K562 (cell line): ENCODE measurements around the gene RNF181. TPM values are rescaled to one million over a fixed set of nuclear protein-coding genes. Genes with fewer than 3 reads are reported as not detected.

Experiments
- CHD2 ChIP-seq: IDR thresholded peaks from 2 replicates; pipeline ENCODE4 v1.6.1; 2011; ENCODE audit warnings: low read depth, low read length
- ESRRA ChIP-seq: fragments of 450-650 bp; IDR thresholded peaks from 2 replicates; pipeline ENCODE4 v1.6.1; 2014; ENCODE audit warnings: low read depth, mild to moderate bottlenecking, moderate library complexity, borderline replicate concordance
- JUND ChIP-seq, 2 experiments: IDR thresholded peaks; 2 replicates in 1 of 2; 3 replicates in 1 of 2; pipeline ENCODE4 v1.6.1; 2011; ENCODE audit warnings: borderline replicate concordance in 2 of 2, low read depth in 2 of 2, low read length in 2 of 2, improper control_type of control experiment in 1 of 2, missing biosample characterization in 1 of 2, missing genetic modification characterization in 1 of 2, missing genetic modification reagents in 1 of 2
- MEF2A ChIP-seq: IDR thresholded peaks from 2 replicates; pipeline ENCODE4 v1.6.1; 2011; ENCODE audit warnings: low read depth, mild to moderate bottlenecking, low read length, moderate library complexity; ENCODE audit not compliant: control insufficient read depth
- RCOR1 ChIP-seq, 2 experiments: IDR thresholded peaks; 2 replicates each; pipeline ENCODE4 v1.6.1; 2012; ENCODE audit warnings: low read depth in 2 of 2, low read length in 2 of 2, borderline replicate concordance in 1 of 2, improper control_type of control experiment in 1 of 2
- TRIM24 ChIP-seq, 2 experiments: fragments of 450-650 bp; IDR thresholded peaks; 2 replicates each; pipeline ENCODE4 v1.6.1; 2016
- ZNF354B ChIP-seq: fragments of 250-450 bp; sonication (Bioruptor Pico); IDR thresholded peaks from 2 replicates; pipeline ENCODE4 v1.4.0; 2020
- polyA plus RNA-seq, 8 experiments: library from polyadenylated mRNA; depleted of rRNA in 4 of 8; stranded (reverse) in 5 of 8; unstranded in 3 of 8; fragments of >200 nt; fragmentation: Nextera tagmentation in 2 of 8; fragmentation: Illumina TruSeq in 1 of 8; extraction: Ambion mirVana in 2 of 8; extraction: Trizol in 1 of 8; gene quantifications; 2 replicates each; pipeline versions ENCODE4 v1.2.1 to v1.2.3, GENCODE V29; 2011 to 2014; ENCODE audit warnings: inconsistent platforms in 1 of 8, missing spikeins in 1 of 8
- total RNA-seq, 7 experiments: library from RNA; depleted of rRNA in 6 of 7; stranded (reverse); fragments of >200 nt in 6 of 7; fragmentation: Illumina TruSeq in 2 of 7; extraction: Trizol in 2 of 7; gene quantifications; 2 replicates each; pipeline versions ENCODE4 v1.2.1 to v1.2.3, GENCODE V29; 2011 to 2021; ENCODE audit warnings: low replicate concordance in 1 of 7
- TF ChIP-seq, protein P1 (sequence below): fragments of 450-650 bp; IDR thresholded peaks from 2 replicates; pipeline ENCODE4 v1.6.1; 2018; ENCODE audit not compliant: partially characterized antibody
- TF ChIP-seq, protein P2 (sequence below): fragments of 200-800 bp; sonication (Bioruptor generic); IDR thresholded peaks from 2 replicates; pipeline ENCODE4 v1.6.1; 2016; ENCODE audit warnings: missing genetic modification characterization, missing compliant biosample characterization

Gene RNF181
- total and polyA plus RNA-seq, 9 of the 15 experiments (the other 6 are each of a cell fraction or from before 2014, with no cell fraction given): 139 to 492 (median 253) TPM

DNA sequence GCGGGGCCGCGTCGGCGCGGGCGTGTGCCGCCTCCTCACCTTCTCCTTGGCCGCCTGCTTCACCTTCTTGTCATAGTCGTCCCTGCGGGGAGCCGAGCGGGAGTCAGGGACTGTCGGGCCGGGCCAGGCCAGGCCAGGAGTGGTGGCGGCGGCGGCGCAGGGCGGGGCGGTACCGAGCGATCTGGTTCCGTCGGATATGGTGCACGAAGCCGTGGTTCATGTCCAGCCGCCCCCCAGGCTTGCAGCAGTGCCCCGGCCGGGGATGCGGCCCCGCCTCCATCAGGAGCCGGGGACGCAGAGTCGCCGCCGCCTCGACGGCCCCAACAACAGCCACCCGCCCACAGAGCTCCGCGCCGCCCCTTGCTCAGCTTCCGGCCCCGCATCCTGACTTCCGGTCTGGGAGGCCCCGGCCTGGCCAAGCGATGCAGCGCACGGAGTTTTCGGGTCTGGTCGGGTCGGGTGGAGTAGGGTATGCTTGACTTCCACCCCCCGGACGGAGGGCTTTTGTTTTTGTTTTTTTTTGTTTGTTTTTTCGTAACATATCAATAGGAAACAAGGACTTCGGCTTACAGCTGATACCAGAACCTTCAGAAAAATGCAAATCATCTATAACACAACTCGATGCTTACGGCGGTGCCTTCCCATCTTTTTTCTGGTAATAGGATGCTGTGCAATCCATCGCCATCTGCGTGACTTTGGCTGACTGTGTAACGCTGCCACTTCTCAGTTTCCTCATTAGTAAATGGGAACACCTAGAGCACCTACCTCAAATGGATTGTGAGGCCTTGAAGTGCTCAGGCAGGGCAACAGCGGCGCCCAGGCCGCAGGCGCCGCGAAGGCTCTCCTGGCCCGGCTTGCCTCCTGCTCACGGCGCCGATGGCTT, 16.4 kb downstream of the RNF181 start, which contains the start of gene C2orf68 (continued):
- TF ChIP-seq, protein P1, sequence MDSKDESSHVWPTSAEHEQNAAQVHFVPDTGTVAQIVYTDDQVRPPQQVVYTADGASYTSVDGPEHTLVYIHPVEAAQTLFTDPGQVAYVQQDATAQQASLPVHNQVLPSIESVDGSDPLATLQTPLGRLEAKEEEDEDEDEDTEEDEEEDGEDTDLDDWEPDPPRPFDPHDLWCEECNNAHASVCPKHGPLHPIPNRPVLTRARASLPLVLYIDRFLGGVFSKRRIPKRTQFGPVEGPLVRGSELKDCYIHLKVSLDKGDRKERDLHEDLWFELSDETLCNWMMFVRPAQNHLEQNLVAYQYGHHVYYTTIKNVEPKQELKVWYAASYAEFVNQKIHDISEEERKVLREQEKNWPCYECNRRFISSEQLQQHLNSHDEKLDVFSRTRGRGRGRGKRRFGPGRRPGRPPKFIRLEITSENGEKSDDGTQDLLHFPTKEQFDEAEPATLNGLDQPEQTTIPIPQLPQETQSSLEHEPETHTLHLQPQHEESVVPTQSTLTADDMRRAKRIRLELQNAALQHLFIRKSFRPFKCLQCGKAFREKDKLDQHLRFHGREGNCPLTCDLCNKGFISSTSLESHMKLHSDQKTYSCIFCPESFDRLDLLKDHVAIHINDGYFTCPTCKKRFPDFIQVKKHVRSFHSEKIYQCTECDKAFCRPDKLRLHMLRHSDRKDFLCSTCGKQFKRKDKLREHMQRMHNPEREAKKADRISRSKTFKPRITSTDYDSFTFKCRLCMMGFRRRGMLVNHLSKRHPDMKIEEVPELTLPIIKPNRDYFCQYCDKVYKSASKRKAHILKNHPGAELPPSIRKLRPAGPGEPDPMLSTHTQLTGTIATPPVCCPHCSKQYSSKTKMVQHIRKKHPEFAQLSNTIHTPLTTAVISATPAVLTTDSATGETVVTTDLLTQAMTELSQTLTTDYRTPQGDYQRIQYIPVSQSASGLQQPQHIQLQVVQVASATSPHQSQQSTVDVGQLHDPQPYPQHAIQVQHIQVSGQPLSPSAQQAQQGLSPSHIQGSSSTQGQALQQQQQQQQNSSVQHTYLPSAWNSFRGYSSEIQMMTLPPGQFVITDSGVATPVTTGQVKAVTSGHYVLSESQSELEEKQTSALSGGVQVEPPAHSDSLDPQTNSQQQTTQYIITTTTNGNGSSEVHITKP: no peak
- TF ChIP-seq ZNF354B (CRISPR knock-in tag) (no peak), TRIM24 (IDR thresholded peaks at IDR 0.05) (peak in 1 of 2 experiments; percentile 39; a peak in 1 of 4 replicates), MEF2A (peak; percentile 18; the same call in 1 of the 2 replicates), RCOR1 (IDR thresholded peaks at IDR 0.05; ENCODE audit: borderline replicate concordance in 1 of 2, low read depth in 2 of 2, low read length in 2 of 2) (no peak; a peak in 1 of 4 replicates), ESRRA (peak; percentile 41; the same call in 1 of the 2 replicates), CHD2 (no peak), JUND (IDR thresholded peaks at IDR 0.05; ENCODE audit: borderline replicate concordance, low read depth, low read length) (no peak), JUND (tag; IDR thresholded peaks at IDR 0.05; ENCODE audit: borderline replicate concordance, low read depth, low read length) (no peak)
- TF ChIP-seq, protein P2, sequence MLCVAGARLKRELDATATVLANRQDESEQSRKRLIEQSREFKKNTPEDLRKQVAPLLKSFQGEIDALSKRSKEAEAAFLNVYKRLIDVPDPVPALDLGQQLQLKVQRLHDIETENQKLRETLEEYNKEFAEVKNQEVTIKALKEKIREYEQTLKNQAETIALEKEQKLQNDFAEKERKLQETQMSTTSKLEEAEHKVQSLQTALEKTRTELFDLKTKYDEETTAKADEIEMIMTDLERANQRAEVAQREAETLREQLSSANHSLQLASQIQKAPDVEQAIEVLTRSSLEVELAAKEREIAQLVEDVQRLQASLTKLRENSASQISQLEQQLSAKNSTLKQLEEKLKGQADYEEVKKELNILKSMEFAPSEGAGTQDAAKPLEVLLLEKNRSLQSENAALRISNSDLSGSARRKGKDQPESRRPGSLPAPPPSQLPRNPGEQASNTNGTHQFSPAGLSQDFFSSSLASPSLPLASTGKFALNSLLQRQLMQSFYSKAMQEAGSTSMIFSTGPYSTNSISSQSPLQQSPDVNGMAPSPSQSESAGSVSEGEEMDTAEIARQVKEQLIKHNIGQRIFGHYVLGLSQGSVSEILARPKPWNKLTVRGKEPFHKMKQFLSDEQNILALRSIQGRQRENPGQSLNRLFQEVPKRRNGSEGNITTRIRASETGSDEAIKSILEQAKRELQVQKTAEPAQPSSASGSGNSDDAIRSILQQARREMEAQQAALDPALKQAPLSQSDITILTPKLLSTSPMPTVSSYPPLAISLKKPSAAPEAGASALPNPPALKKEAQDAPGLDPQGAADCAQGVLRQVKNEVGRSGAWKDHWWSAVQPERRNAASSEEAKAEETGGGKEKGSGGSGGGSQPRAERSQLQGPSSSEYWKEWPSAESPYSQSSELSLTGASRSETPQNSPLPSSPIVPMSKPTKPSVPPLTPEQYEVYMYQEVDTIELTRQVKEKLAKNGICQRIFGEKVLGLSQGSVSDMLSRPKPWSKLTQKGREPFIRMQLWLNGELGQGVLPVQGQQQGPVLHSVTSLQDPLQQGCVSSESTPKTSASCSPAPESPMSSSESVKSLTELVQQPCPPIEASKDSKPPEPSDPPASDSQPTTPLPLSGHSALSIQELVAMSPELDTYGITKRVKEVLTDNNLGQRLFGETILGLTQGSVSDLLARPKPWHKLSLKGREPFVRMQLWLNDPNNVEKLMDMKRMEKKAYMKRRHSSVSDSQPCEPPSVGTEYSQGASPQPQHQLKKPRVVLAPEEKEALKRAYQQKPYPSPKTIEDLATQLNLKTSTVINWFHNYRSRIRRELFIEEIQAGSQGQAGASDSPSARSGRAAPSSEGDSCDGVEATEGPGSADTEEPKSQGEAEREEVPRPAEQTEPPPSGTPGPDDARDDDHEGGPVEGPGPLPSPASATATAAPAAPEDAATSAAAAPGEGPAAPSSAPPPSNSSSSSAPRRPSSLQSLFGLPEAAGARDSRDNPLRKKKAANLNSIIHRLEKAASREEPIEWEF: no peak
